SK-N-SH treated with all-trans-retinoic acid at 6 μM for 48 hours (cell line): ENCODE results near the gene GRK2.

Experiments used
- ARNTL ChIP-seq: fragments of 450-650 bp; formaldehyde crosslinking; IDR thresholded peaks from 2 replicates; pipeline ENCODE4 v1.5.0; 2020; ENCODE audit warnings: low read depth, mild to moderate bottlenecking, moderate library complexity, borderline replicate concordance
- CREB5 ChIP-seq: fragments of 250-450 bp; sonication (Bioruptor Pico); IDR thresholded peaks from 2 replicates; pipeline ENCODE4 v1.5.1; 2020; ENCODE audit warnings: low read depth, mild to moderate bottlenecking, moderate library complexity
- CSRNP3 ChIP-seq: fragments of 250-450 bp; sonication (Bioruptor Pico); IDR thresholded peaks from 2 replicates; pipeline ENCODE4 v1.5.1; 2021; ENCODE audit warnings: mild to moderate bottlenecking, moderate library complexity
- OSR1 ChIP-seq: fragments of 250-450 bp; sonication (Bioruptor Pico); IDR thresholded peaks from 2 replicates; pipeline ENCODE4 v1.8.0; 2022; ENCODE audit warnings: moderate library complexity, mild to moderate bottlenecking, inconsistent platforms
- PATZ1 ChIP-seq: fragments of 250-450 bp; sonication (Bioruptor Pico); IDR thresholded peaks from 2 replicates; pipeline ENCODE4 v1.8.0; 2020; ENCODE audit warnings: mild to moderate bottlenecking, moderate library complexity, borderline replicate concordance
- RARB ChIP-seq: fragments of 250-450 bp; sonication (Bioruptor Pico); IDR thresholded peaks from 2 replicates; pipeline ENCODE4 v1.8.0; 2021; ENCODE audit warnings: mild to moderate bottlenecking, moderate library complexity
- SNAI2 ChIP-seq: fragments of 250-450 bp; sonication (Bioruptor Pico); IDR thresholded peaks from 2 replicates; pipeline ENCODE4 v1.5.0; 2020; ENCODE audit warnings: mild to moderate bottlenecking, moderate library complexity
- TOX ChIP-seq: fragments of 250-450 bp; sonication (Bioruptor Pico); IDR thresholded peaks from 2 replicates; pipeline ENCODE4 v1.8.0; 2021; ENCODE audit warnings: mild to moderate bottlenecking, moderate library complexity, borderline replicate concordance
- ZC3H10 ChIP-seq: fragments of 250-450 bp; sonication (Bioruptor Pico); IDR thresholded peaks from 2 replicates; pipeline ENCODE4 v1.5.1; 2021; ENCODE audit warnings: mild to moderate bottlenecking, moderate library complexity
- ZFP30 ChIP-seq: fragments of 450-650 bp; formaldehyde crosslinking; IDR thresholded peaks from 2 replicates; pipeline ENCODE4 v1.5.0; 2022; ENCODE audit warnings: mild to moderate bottlenecking, moderate library complexity
- ZNF8 ChIP-seq: fragments of 450-650 bp; formaldehyde crosslinking; IDR thresholded peaks from 2 replicates; pipeline ENCODE4 v1.5.0; 2020; ENCODE audit warnings: mild to moderate bottlenecking, moderate library complexity

GRCh38 chr11:67289226-67289650 is 23.0 kb downstream of the GRK2 start, which contains the start of gene ANKRD13D:
- TF ChIP-seq CREB5 (no peak), PATZ1 (CRISPR knock-in tag) (no peak), ARNTL (CRISPR knock-in tag) (no peak), ZFP30 (no peak), SNAI2 (no peak), CSRNP3 (CRISPR knock-in tag) (no peak), TOX (CRISPR knock-in tag) (no peak), ZNF8 (CRISPR knock-in tag) (no peak), OSR1 (CRISPR knock-in tag) (no peak), ZC3H10 (CRISPR knock-in tag) (no peak), RARB (no peak)
